ENCODE measurements around the gene BCAS4. TPM values are rescaled to one million over a fixed set of nuclear protein-coding genes. Genes with fewer than 3 reads are reported as not detected.
"Not testable (repeated sequence)": the region's sequence is repeated elsewhere in the genome, so short reads cannot be mapped to it uniquely, and the experiment has no call there.

Gene BCAS4
- total and polyA plus RNA-seq, 2 donors, result 4.8 to 9.2 TPM

DNA sequence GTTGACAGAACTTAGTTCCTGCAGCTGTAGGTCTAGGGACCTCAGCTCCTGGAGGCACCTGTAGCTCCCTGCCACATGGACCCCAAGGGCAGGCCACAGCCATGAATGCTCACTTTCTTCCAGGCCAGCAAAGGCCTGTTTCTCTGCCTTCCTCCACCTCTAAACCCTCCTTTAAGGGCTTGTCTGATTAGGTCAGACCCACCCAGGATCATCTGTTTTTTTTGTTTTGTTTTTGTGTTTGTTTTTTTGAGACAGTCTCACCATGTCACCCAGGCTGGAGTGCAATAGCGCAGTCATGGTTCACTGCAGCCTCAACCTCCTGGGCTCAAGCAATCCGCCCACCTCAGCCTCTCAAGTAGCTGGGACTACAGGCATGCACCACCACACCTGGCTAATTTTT lies 11.5 kb upstream of the BCAS4 start:
- H3K27ac ChIP-seq (ENCODE audit: low read depth), result no peak overlapping the region
- 94% methylated on average over 2 of the region's 2 CpGs for WGBS
- H3K4me3 ChIP-seq (ENCODE audit: low read depth, low read length), result no peak overlapping the region
- no peak for DNase-seq (ENCODE audit: extremely low spot score)
- no peaks in the 10 kb centered on the region for H3K4me1 ChIP-seq (ENCODE audit: insufficient read depth)
- no peaks in the 10 kb centered on the region for H3K36me3 ChIP-seq (ENCODE audit: insufficient read depth)

DNA sequence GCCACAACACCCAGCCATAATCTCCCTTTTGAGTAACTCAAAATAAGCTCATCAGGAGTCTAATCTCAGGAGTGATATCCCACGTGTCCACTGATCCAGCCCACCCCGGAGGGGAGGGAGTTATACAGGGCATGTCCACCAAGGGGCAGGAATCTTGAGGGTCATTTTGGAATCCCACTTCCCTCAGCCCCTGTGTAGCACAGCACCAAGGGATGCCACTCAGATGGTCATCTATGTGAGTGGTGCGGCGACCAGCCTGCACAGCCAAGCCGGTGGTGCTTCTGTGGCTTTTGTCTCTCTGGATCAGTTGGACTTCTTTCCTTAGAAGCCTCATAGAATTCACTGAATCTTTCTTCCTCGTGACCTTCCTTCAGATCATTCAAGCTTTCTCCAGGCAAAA lies 11.0 kb upstream of the BCAS4 start:
- no peak for DNase-seq (ENCODE audit: extremely low spot score)
- Histone ChIP-seq H3K27ac (ENCODE audit: low read depth) (no peak overlapping the region), H3K36me3 (ENCODE audit: insufficient read depth) (no peaks in the 10 kb centered on the region), H3K4me3 (ENCODE audit: low read depth, low read length) (no peak overlapping the region), H3K4me1 (ENCODE audit: insufficient read depth) (no peaks in the 10 kb centered on the region)
- WGBS, result 77% methylated on average over 6 of the region's 6 CpGs

- no peak overlapping the region for H3K27ac ChIP-seq (ENCODE audit: low read depth)
- H3K4me3 ChIP-seq (ENCODE audit: low read depth, low read length), result no peak overlapping the region
- no peaks in the 10 kb centered on the region for H3K4me1 ChIP-seq (ENCODE audit: insufficient read depth)
- DNase-seq (ENCODE audit: extremely low spot score), result no peak
- 89% methylated on average over 4 of the region's 4 CpGs for WGBS
- H3K36me3 ChIP-seq (ENCODE audit: insufficient read depth), result no peaks in the 10 kb centered on the region
Measured at GRCh38 chr20:50784464-50784863, 10.4 kb upstream of the BCAS4 start.

DNA sequence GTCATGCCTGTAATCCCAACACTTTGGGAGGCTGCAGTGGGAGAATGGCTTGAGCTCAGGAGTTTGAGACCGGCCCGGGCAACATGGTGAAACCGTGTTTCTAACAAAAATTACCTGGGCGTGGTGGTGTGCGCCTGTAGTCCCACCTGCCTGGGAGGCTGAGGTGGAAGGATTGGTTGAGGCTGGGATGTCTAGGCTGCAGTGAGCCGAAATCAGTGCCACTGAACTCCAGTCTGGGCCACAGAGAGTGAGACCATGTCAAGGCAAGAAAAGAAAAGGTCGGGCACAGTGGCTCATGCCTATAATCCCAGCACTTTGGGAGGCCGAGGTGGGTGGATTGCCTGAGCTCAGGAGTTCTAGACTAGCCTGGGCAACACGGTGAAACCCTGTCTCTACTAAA lies 8.2 kb upstream of the BCAS4 start:
- Histone ChIP-seq H3K4me1 (ENCODE audit: insufficient read depth) (no peaks in the 10 kb centered on the region), H3K4me3 (ENCODE audit: low read depth, low read length) (no peak overlapping the region), H3K36me3 (ENCODE audit: insufficient read depth) (no peaks in the 10 kb centered on the region), H3K27ac (ENCODE audit: low read depth) (no peak overlapping the region)
- DNase-seq (ENCODE audit: extremely low spot score), result no peak
- WGBS, result 86% methylated on average over 9 of the region's 9 CpGs

- 91% methylated on average over 2 of the region's 2 CpGs for whole genome bisulfite sequencing
- Histone ChIP-seq H3K4me3 (ENCODE audit: low read depth, low read length) (no peak overlapping the region), H3K27ac (ENCODE audit: low read depth) (no peak overlapping the region), H3K4me1 (ENCODE audit: insufficient read depth) (no peaks in the 10 kb centered on the region), H3K36me3 (ENCODE audit: insufficient read depth) (no peaks in the 10 kb centered on the region)
- no peak for DNase-seq (ENCODE audit: extremely low spot score)
Measured at GRCh38 chr20:50787181-50787580, 7.7 kb upstream of the BCAS4 start.

DNA sequence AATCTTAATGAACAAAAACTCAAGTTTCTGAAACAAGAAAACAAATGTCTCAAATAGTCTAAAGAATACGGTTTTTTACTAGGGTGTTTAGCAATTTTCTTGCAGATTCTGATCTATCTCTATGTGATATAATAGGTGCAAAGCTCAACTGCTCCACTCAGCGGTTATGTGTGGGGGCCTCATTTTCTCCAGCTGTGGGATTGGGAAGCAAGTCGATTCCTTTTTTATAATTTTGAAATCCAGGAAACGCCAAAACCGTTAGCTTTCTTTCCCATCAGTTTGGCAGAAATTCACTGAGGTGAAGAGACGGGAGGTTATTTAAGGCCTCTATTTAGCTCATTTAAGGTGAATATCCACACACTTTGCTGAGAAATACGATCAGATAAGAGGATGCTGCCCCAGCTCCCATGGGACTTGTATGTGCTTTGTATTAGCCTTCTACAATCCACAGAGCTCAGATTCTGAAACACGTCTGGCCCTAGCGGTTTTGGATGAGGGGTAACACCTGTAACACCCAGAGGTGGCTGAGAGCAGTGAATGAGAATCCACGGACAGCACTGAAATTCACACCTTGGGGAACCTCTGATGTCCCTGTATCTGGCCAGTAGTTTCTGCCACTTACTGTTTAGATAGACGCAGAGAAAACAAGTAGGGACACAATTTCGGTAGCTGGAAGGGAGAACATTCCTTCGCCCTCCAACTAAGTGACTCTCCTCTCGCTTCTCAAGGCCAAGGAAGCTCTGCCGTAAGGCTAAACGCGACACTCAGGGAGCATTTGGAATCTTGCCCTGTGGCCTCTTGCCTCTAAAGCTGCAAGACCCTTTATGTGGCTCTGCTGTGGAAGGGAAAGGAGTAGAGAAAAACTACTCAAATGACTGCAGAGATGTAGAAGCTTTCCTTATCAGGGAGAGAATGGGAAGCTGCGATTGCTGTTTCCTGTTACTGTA lies 6.5 kb upstream of the BCAS4 start:
- Histone ChIP-seq H3K4me3 (ENCODE audit: low read depth, low read length) (no peak overlapping the region), H3K27ac (ENCODE audit: low read depth) (no peak overlapping the region), H3K4me1 (ENCODE audit: insufficient read depth) (no peaks in the 10 kb centered on the region), H3K36me3 (ENCODE audit: insufficient read depth) (no peaks in the 10 kb centered on the region)
- WGBS, result 38% methylated on average over 18 of the region's 18 CpGs
- DNase-seq (ENCODE audit: extremely low spot score), result peak; percentile 66

DNA sequence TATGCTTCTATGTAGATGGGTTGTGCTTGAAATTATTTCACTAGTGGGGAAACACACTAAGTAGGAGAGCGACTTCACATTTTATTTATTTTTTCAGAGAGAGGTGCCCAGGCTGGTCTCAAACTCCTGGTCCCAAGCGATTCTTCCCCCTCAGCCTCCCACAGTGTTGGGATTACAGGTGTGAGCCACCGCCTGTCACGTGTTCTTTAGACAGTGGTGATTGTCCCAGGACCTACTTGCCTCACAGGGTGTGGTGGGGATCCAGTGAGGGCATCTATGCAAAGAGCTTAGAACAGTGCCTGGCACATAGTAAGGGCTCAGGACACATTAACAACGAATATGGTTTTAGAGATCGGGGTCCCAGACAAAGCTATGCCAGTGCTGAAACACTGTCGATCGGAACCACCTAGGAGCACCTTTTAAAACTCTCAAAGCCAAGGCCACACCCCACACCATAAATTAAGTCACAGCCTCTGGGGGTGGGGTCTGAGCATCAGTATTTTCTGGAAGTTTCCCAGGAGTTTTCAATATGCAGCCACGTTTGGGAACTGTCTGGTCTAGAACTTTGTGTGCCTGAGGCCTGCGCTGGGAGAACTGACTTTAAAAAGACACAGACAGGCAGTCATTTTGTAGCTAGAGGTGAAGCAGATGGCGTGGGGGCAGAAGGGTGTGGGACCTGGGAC lies 4.8 kb upstream of the BCAS4 start:
- H3K27ac ChIP-seq (ENCODE audit: low read depth), result peak overlapping the region; percentile 81
- no peak for DNase-seq (ENCODE audit: extremely low spot score)
- H3K36me3 ChIP-seq (ENCODE audit: insufficient read depth), result no peaks in the 10 kb centered on the region
- WGBS, result 69% methylated on average over 11 of the region's 11 CpGs
- H3K4me3 ChIP-seq (ENCODE audit: low read depth, low read length), result no peak overlapping the region
- H3K4me1 ChIP-seq (ENCODE audit: insufficient read depth), result no peaks in the 10 kb centered on the region

DNA sequence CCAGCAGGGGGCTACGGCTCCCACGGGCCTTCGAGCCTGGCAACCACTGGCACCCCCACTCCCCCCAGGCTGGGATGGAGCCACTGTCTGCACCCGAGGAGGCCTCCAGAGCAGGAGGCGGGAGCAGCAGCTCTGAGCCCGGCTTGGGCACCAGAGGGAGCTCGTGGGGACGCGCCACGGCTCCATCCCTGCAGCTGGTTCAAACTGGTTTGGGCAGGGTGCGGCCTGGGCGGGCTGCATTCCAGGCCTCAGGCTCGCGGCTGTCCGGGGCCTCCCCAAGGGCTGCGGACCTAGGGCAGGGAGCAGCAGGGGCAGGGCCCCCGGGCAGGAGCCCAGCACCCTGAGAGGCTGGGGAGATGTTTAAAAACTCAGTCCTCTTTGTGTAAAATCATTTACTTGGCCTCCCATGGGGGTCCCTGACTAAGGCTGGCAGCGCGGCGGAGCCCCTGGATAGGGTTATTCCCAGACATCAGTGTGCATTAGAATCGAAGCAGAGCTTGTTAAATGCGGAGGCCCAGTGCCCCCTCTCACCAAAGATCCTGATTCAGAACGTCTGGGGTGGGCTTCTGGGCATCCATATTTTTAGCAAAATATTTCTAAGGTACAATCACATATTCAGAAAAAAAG lies 4.1 kb upstream of the BCAS4 start:
- peak; percentile 81 for DNase-seq (ENCODE audit: extremely low spot score)
- Histone ChIP-seq H3K4me3 (ENCODE audit: low read depth, low read length) (no peak overlapping the region), H3K4me1 (ENCODE audit: insufficient read depth) (no peaks in the 10 kb centered on the region), H3K27ac (ENCODE audit: low read depth) (peak overlapping the region; percentile 91), H3K36me3 (ENCODE audit: insufficient read depth) (no peaks in the 10 kb centered on the region)
- 7% methylated on average over 23 of the region's 23 CpGs for WGBS

GRCh38 chr20:50792708-50793574 lies 1.9 kb upstream of the BCAS4 start:
- H3K4me1 ChIP-seq (ENCODE audit: insufficient read depth), result no peaks in the 10 kb centered on the region
- WGBS, result 57% methylated on average over 14 of the region's 14 CpGs
- H3K27ac ChIP-seq (ENCODE audit: low read depth), result no peak overlapping the region
- no peaks in the 10 kb centered on the region for H3K36me3 ChIP-seq (ENCODE audit: insufficient read depth)
- DNase-seq (ENCODE audit: extremely low spot score), result no peak
- no peak overlapping the region for H3K4me3 ChIP-seq (ENCODE audit: low read depth, low read length)

DNA sequence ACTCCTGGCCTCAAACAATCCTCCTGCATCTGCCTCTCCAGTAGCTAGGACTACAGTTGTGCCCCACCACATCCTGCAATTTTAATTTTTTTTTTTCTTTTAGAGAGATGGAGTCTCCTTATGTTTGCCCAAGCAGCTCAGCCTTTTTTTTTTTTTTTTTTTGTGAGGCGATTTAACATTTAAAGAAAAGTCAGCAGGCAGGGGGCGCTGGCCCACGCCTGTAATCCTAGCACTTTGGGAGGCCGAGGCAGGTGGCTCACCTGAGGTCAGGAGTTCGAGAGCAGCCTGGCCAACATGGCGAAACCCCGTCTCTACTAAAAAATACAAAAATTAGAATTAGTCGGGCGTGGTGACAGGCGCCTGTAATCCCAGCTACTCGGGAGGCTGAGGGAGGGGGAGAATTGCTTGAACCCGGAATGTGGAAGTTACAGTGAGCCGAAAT lies 1.3 kb upstream of the BCAS4 start:
- 76% methylated on average over 13 of the region's 13 CpGs for WGBS
- not testable (repeated sequence) for DNase-seq (ENCODE audit: extremely low spot score); H3K4me3 ChIP-seq (ENCODE audit: low read depth, low read length); H3K27ac ChIP-seq (ENCODE audit: low read depth); H3K36me3 ChIP-seq (ENCODE audit: insufficient read depth); H3K4me1 ChIP-seq (ENCODE audit: insufficient read depth)

DNA sequence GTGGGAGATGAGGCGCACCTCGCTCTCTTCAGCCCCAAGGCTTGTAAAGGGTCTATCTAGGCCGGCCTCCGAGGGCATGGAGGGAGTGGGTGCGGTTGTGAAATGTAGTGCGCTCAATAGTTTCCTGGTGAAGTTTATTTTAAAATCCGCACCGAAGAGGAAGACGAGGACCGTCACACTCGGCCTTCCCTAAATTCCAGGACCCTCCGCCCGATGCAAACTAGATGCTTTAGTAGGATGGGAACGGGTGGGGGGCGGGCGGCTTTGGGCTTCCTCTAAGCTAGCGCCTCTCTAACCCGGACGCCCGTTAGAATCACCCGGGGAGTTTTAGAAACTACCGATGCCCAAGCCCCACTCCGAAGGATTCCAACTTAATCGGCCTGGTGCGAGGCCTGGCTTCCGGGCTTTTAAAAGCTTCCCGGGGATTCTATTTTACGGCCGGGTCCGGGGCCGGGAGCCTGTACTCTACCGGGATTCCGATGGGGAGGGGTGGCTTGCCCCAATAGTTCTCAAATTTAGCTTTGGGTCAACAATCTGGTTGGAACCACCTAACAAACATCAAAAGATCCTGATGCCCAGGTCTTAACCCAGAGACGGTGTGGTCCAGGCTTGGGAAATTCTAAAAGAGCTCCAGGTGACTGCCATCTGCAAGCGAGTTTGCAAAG lies 548 bp upstream of the BCAS4 start:
- peak overlapping the region; percentile 79 for H3K4me3 ChIP-seq (ENCODE audit: low read depth, low read length)
- no peaks in the 10 kb centered on the region for H3K4me1 ChIP-seq (ENCODE audit: insufficient read depth)
- no peaks in the 10 kb centered on the region for H3K36me3 ChIP-seq (ENCODE audit: insufficient read depth)
- H3K27ac ChIP-seq (ENCODE audit: low read depth), result no peak overlapping the region
- no peak for DNase-seq (ENCODE audit: extremely low spot score)
- WGBS, result 10% methylated on average over 35 of the region's 35 CpGs

DNA sequence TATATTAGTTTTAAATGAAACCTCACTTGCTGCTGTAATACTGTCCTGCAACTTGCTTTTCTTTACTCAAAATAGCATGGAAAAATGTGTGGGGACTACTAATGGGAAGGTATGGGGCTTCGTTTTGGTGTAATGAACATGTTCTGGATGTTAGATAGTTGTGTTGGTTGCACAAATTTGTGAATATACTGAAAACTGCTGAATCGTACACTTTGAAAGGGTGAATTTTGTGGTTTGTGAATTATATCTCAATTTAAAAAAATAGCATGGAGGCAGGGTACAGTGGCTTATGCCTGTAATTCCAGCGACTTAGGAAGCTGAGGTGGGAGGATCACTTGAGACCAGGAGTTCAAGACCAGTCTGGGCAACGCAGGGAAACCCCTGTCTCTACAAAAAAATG lies 2.3 kb downstream of the BCAS4 start:
- 91% methylated on average over 4 of the region's 4 CpGs for WGBS
- Histone ChIP-seq H3K4me1 (ENCODE audit: insufficient read depth) (no peaks in the 10 kb centered on the region), H3K36me3 (ENCODE audit: insufficient read depth) (no peaks in the 10 kb centered on the region), H3K4me3 (ENCODE audit: low read depth, low read length) (no peak overlapping the region), H3K27ac (ENCODE audit: low read depth) (no peak overlapping the region)
- no peak for DNase-seq (ENCODE audit: extremely low spot score)

- Histone ChIP-seq H3K27ac (ENCODE audit: low read depth) (no peak overlapping the region), H3K36me3 (ENCODE audit: insufficient read depth) (no peaks in the 10 kb centered on the region), H3K4me1 (ENCODE audit: insufficient read depth) (no peaks in the 10 kb centered on the region), H3K4me3 (ENCODE audit: low read depth, low read length) (no peak overlapping the region)
- 90% methylated on average over 7 of the region's 7 CpGs for WGBS
- no peak for DNase-seq (ENCODE audit: extremely low spot score)
Measured at GRCh38 chr20:50798650-50799049, 3.8 kb downstream of the BCAS4 start.

Data from urinary bladder (tissue), 4 donors.